OCI-LY7 (cell line): ENCODE results near the gene DENND1A.

Experiments used
- CTCF ChIP-seq: fragments of 200-600 bp; sonication (generic); conservative IDR thresholded peaks from 2 replicates; pipeline ENCODE4 v1.5.1; 2014; ENCODE audit warnings: mild to moderate bottlenecking, antibody characterized with exemption, low read length, moderate library complexity, mixed read lengths
- EZH2phosphoT487 ChIP-seq: fragments of 200-600 bp; sonication (generic); IDR thresholded peaks from 2 replicates; pipeline ENCODE4 v1.6.1; 2018; ENCODE audit warnings: low read depth, borderline replicate concordance, mild to moderate bottlenecking, mixed run types, antibody characterized with exemption, low read length, moderate library complexity, mixed read lengths

- TF ChIP-seq CTCF, result no peak
- no peak for TF ChIP-seq EZH2phosphoT487
Observed at GRCh38 chr9:123669346-123669745, 260.6 kb downstream of the DENND1A start.
